GM12878 (cell line): ENCODE measurements around the gene MEF2C. TPM values are rescaled to one million over a fixed set of nuclear protein-coding genes. Genes with fewer than 3 reads are reported as not detected.

Experiments used
- ATAC-seq: fragments of 200-7000 bp; cut with Tn5 transposase; 3 replicates; pipeline ENCODE4 v1.9.1; 2020; ENCODE audit warnings: mild to moderate bottlenecking, moderate library complexity
- BruUV-seq: library from RNA; stranded (reverse); fragments of 400-500 nt; replicated peaks from 2 replicates; lab custom pipeline; 2021; lab: Mats Ljungman, UMichigan
- CTCF ChIA-PET: fragments of 300-600 bp; sonication (Branson Sonifier 250); formaldehyde crosslinking; extraction: SDS; loops from one replicate; lab custom pipeline; 2021; ENCODE audit warnings: inconsistent platforms; lab: Yijun Ruan, JAX
- POLR2A ChIA-PET: fragments of 350-600 bp; formaldehyde crosslinking; extraction: SDS; loops from one replicate; lab custom pipeline; 2021; ENCODE audit warnings: inconsistent platforms; lab: Charles Lee
- RAD21 ChIA-PET: fragments of 300-600 bp; sonication (Branson Sonifier 250); formaldehyde crosslinking; loops from one replicate; lab custom pipeline; 2023; ENCODE audit warnings: antibody characterized with exemption; ENCODE audit not compliant: unreplicated experiment; lab: Charles Lee
- SMC1A ChIA-PET: fragments of 300-600 bp; sonication (Branson Sonifier 250); formaldehyde crosslinking; loops from one replicate; lab custom pipeline; 2023; ENCODE audit not compliant: unreplicated experiment, uncharacterized antibody; lab: Charles Lee
- DNase-seq: peaks from one replicate; pipeline ENCODE4 v3.0.0-alpha.2; 2011; ENCODE audit warnings: low read depth, low spot score
- FAIRE-seq: peaks from 3 replicates; lab custom pipeline; 2011; peaks lifted over from hg19 to GRCh38; lab: Jason Lieb, UNC
- H2AFZ ChIP-seq: 2 replicates; pipeline ENCODE4 v1.6.0; 2011; ENCODE audit warnings: low read depth, low read length, control low read depth; ENCODE audit not compliant: control insufficient read depth
- H3K27ac ChIP-seq: 2 replicates; pipeline ENCODE4 v1.5.1; 2011; ENCODE audit warnings: control low read depth; ENCODE audit not compliant: control insufficient read depth, insufficient read depth
- H3K27me3 ChIP-seq, 2 experiments: replicated peaks in 1 of 2; 2 replicates each; pipeline versions ENCODE4 v1.6.0 to v1.6.1; 2011; ENCODE audit warnings: low read length in 1 of 2; ENCODE audit not compliant: control insufficient read depth in 2 of 2, insufficient read depth in 2 of 2
- H3K36me3 ChIP-seq, 2 experiments: 2 replicates each; pipeline ENCODE4 v1.5.1; 2011; ENCODE audit warnings: low read length in 1 of 2; ENCODE audit not compliant: control insufficient read depth in 2 of 2, insufficient read depth in 2 of 2
- H3K4me1 ChIP-seq: 2 replicates; pipeline ENCODE4 v1.6.1; 2011; ENCODE audit warnings: mild to moderate bottlenecking, low read length, moderate library complexity, mixed read lengths; ENCODE audit not compliant: control insufficient read depth, insufficient read depth
- H3K4me2 ChIP-seq: 2 replicates; pipeline ENCODE4 v1.6.0; 2011; ENCODE audit warnings: control low read depth; ENCODE audit not compliant: control insufficient read depth, insufficient read depth
- H3K4me3 ChIP-seq: fragments of 200-600 bp; sonication (generic); 2 replicates; pipeline ENCODE4 v1.5.1; 2016
- H3K79me2 ChIP-seq: 2 replicates; pipeline ENCODE4 v1.6.0; 2011; ENCODE audit warnings: low read length; ENCODE audit not compliant: control insufficient read depth, insufficient read depth
- H3K9ac ChIP-seq: 2 replicates; pipeline ENCODE4 v1.8.0; 2011; ENCODE audit warnings: low read length, control low read depth, mixed read lengths; ENCODE audit not compliant: control insufficient read depth, insufficient read depth
- H3K9me3 ChIP-seq: replicated peaks from 3 replicates; pipeline ENCODE4 v1.5.1; 2011; ENCODE audit warnings: mild to moderate bottlenecking, low read length; ENCODE audit not compliant: control insufficient read depth, insufficient read depth
- H4K20me1 ChIP-seq: 2 replicates; pipeline ENCODE4 v1.6.0; 2011; ENCODE audit not compliant: control insufficient read depth, insufficient read depth
- HDGF ChIP-seq: fragments of 450-650 bp; IDR thresholded peaks from 2 replicates; pipeline ENCODE4 v1.6.1; 2016; ENCODE audit warnings: antibody characterized with exemption
- MEF2B ChIP-seq: fragments of 450-650 bp; IDR thresholded peaks from 2 replicates; pipeline ENCODE4 v1.6.1; 2018; ENCODE audit warnings: mild to moderate bottlenecking, moderate library complexity; ENCODE audit not compliant: partially characterized antibody, poor library complexity, severe bottlenecking
- NKRF ChIP-seq: fragments of 450-650 bp; conservative IDR thresholded peaks from 2 replicates; pipeline ENCODE4 v1.6.1; 2017; ENCODE audit warnings: mild to moderate bottlenecking, moderate library complexity
- NR2C1 ChIP-seq: fragments of 450-650 bp; IDR thresholded peaks from 2 replicates; pipeline ENCODE4 v1.6.1; 2017; ENCODE audit warnings: antibody characterized with exemption, mild to moderate bottlenecking, moderate library complexity
- POU2F2 ChIP-seq: IDR thresholded peaks from 3 replicates; pipeline ENCODE4 v1.6.1; 2011; ENCODE audit warnings: low read depth, mild to moderate bottlenecking, low read length, borderline replicate concordance
- RCOR1 ChIP-seq: conservative IDR thresholded peaks from 2 replicates; pipeline ENCODE4 v1.6.1; 2012; ENCODE audit warnings: low read depth, low read length, improper control_type of control experiment
- SIX5 ChIP-seq: IDR thresholded peaks from 2 replicates; pipeline ENCODE4 v1.6.1; 2011; ENCODE audit warnings: mild to moderate bottlenecking, low read depth, low read length, moderate library complexity; ENCODE audit not compliant: severe bottlenecking
- ZNF217 ChIP-seq: fragments of 450-650 bp; IDR thresholded peaks from 2 replicates; pipeline ENCODE4 v1.6.1; 2017; ENCODE audit warnings: antibody characterized with exemption, mild to moderate bottlenecking
- WGBS: methylation state at CpG from one replicate; pipeline ENCODE4 v1.1.6; 2016; ENCODE audit warnings: low lambda C conversion rate; ENCODE audit not compliant: insufficient replicate concordance, insufficient coverage; ENCODE audit errors: missing lambda C conversion rate; 5-methylcytosine and 5-hydroxymethylcytosine counted together
- in situ Hi-C: fragments of 300-500 bp; cut with MboI; formaldehyde crosslinking; loops from 9 replicates; pipeline ENCODE4 v1.14.3; 2018; ENCODE audit warnings: mixed read lengths
- intact Hi-C: fragments of 100-400 bp; cut with micrococcal nuclease; formaldehyde crosslinking; loops from one replicate; pipeline ENCODE4 v1.14.2; 2022; ENCODE audit not compliant: unreplicated experiment
- polyA plus RNA-seq, 11 experiments: library from polyadenylated mRNA; depleted of rRNA in 4 of 11; unstranded in 6 of 11; stranded (reverse) in 5 of 11; fragments of >200 nt; fragmentation: Nextera tagmentation in 4 of 11; fragmentation: Illumina TruSeq in 1 of 11; extraction: Ambion mirVana in 4 of 11; extraction: Trizol in 1 of 11; gene quantifications; 1 replicate in 1 of 11; 2 replicates in 10 of 11; pipeline versions ENCODE4 v1.2.1 to v1.2.3, GENCODE V29; 2011 to 2016; ENCODE audit warnings: inconsistent platforms in 2 of 11, missing spikeins in 2 of 11, low read depth in 1 of 11
- total RNA-seq, 4 experiments: library from RNA; depleted of rRNA in 3 of 4; stranded (reverse); fragments of >200 nt in 3 of 4; fragmentation: Illumina TruSeq in 1 of 4; extraction: Trizol in 1 of 4; gene quantifications; 2 replicates each; pipeline versions ENCODE4 v1.2.1 to v1.2.3, GENCODE V29; 2013 to 2021
- TF ChIP-seq, protein P1 (sequence below): fragments of 450-650 bp; IDR thresholded peaks from 2 replicates; pipeline ENCODE4 v1.6.1; 2018; ENCODE audit warnings: mild to moderate bottlenecking, low read depth, moderate library complexity; ENCODE audit not compliant: partially characterized antibody

MEF2C gene
- total and polyA plus RNA-seq, 10 of the 15 experiments (the other 5 are each of a cell fraction or from before 2014, with no cell fraction given), result 104 to 225 (median 180) TPM

- CTCF ChIA-PET, result no interaction called here
- FAIRE-seq (no peak), ATAC-seq (no peak), DNase-seq (no peak)
- POLR2A ChIA-PET, result no interaction called here
- Histone ChIP-seq H3K4me3 (no peak overlapping the region), H3K9me3 (no peaks in the 10 kb centered on the region), H3K9ac (no peak overlapping the region), H3K27me3 (no peaks in the 10 kb centered on the region), H3K36me3 (peaks cover 3 to 18% of the 10 kb centered on the region in 2 experiments), H3K4me2 (no peak overlapping the region), H3K27ac (no peak overlapping the region), H3K79me2 (no peaks in the 10 kb centered on the region), H3K4me1 (no peaks in the 10 kb centered on the region), H4K20me1 (no peaks in the 10 kb centered on the region), H2AFZ (no peak overlapping the region)
- SMC1A ChIA-PET, result no interaction called here
- TF ChIP-seq RCOR1 (no peak), NKRF (no peak), MEF2B (no peak), HDGF (no peak), ZNF217 (no peak), SIX5 (no peak), POU2F2 (no peak), NR2C1 (no peak)
- TF ChIP-seq, protein P1, sequence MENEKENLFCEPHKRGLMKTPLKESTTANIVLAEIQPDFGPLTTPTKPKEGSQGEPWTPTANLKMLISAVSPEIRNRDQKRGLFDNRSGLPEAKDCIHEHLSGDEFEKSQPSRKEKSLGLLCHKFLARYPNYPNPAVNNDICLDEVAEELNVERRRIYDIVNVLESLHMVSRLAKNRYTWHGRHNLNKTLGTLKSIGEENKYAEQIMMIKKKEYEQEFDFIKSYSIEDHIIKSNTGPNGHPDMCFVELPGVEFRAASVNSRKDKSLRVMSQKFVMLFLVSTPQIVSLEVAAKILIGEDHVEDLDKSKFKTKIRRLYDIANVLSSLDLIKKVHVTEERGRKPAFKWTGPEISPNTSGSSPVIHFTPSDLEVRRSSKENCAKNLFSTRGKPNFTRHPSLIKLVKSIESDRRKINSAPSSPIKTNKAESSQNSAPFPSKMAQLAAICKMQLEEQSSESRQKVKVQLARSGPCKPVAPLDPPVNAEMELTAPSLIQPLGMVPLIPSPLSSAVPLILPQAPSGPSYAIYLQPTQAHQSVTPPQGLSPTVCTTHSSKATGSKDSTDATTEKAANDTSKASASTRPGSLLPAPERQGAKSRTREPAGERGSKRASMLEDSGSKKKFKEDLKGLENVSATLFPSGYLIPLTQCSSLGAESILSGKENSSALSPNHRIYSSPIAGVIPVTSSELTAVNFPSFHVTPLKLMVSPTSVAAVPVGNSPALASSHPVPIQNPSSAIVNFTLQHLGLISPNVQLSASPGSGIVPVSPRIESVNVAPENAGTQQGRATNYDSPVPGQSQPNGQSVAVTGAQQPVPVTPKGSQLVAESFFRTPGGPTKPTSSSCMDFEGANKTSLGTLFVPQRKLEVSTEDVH, result no peak
- BruUV-seq, result no TSS peak
- 100% methylated on average over 1 of the region's 1 CpG for WGBS
- RAD21 ChIA-PET, result no interaction called here
- intact Hi-C loops (no loop called here), in situ Hi-C loops (no loop called here)
These were observed 166.9 kb downstream of the MEF2C start for GRCh38 chr5:88716101-88716500.
